Activated CD4-positive, alpha-beta T cell treated with anti-CD3 and anti-CD28 coated beads for 24 hours (primary cell): ENCODE results near the gene RAB11FIP3.
A peak's percentile ranks its signal among the peaks of the same experiment; 100 is the strongest.

Experiments used
- DNase-seq, 2 donors: peaks; one replicate each; pipeline ENCODE4 v3.0.0-alpha.2; 2020; ENCODE audit warnings: low read depth in 2 of 2

Gene RAB11FIP3

GRCh38 chr16:567373-568256, 142.2 kb downstream of the RAB11FIP3 start:
- DNase-seq: no peak

- DNase-seq: no peak
Measured at GRCh38 chr16:568401-569258, 143.2 kb downstream of the RAB11FIP3 start.

- DNase-seq: peak; percentile 49 to 54
Measured at GRCh38 chr16:569445-570254, 144.2 kb downstream of the RAB11FIP3 start, which contains the start of gene PIGQ. Gene PIGQ, plus strand, starts transcription at chr16:569968. Its CDS starts 4,107 bp downstream, at chr16:574075.
